IPS-NIHi11 (cell line): ENCODE results near the gene SNRPA.
"Not testable (repeated sequence)": the region's sequence is repeated elsewhere in the genome, so short reads cannot be mapped to it uniquely, and the experiment has no call there.

Experiments
- DNase-seq: peaks from one replicate; pipeline ENCODE4 v3.0.0; 2012; ENCODE audit warnings: mixed read lengths, low spot score

The SNRPA gene

GRCh38 chr19:40721936-40722661 is 28.9 kb upstream of the SNRPA start:
- DNase-seq: no peak

- DNase-seq: no peak
Measured at GRCh38 chr19:40723661-40724254, 27.2 kb upstream of the SNRPA start.

DNA sequence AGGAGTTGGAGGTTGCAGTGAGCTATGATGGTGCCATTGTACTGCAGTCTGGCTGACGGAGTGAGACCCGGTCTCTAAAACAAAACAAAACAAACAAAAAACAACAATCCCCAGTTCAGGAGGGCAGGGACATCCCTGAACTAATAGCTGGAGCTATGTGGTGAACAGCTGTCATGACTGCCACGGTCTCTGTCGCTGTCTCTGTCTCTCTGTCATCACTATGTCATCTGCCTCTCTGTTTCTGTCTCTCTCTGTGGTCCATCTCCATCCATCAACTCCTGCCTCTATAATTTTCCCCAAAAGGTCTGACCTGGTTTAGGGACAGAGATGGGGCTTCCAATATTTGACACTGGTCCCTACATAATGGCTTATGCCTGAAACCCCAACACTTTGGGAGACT is 26.7 kb upstream of the SNRPA start:
- no peak for DNase-seq

DNA sequence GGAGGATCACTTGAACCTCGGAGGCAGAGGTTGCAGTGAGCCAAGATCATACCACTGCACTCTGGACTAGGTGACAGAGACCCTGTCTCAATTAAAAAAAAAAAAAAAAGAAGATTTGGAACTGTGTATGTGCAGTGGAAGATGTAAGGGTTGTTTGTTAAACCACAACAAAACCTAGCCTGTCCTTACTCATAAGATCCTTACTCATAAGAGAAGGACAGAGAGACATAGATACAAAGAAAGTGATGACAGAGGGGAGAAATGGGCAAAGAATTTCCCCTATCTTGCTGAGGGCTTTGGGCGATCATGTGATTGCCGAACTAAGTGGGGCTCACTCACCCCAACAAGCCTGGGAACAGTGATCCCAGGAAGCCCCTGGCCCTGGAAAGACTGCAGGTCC is 26.1 kb upstream of the SNRPA start:
- no peak for DNase-seq

DNA sequence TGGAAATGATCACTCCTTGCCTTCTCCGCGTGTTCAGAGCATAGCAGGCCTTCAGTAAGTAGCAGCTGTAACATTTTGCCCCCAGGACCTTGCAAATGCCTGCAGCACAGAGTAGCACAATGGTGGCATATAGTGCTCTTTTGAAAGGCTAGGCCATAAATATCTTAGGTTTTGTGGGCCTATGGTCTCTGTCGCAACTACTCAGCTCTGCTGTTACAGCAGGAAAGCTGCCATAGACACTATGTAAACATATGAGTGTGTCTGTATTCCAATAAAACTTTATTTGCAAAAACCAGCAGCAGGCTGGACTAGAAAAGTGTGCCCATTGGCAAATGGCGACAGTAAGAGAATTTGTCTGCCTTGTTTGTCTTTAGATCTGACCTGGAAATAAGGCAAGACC is 24.7 kb upstream of the SNRPA start:
- DNase-seq: no peak

- not testable (repeated sequence) for DNase-seq
Measured at GRCh38 chr19:40730065-40730464, 20.9 kb upstream of the SNRPA start.

GRCh38 chr19:40732304-40732703 is 18.7 kb upstream of the SNRPA start:
- not testable (repeated sequence) for DNase-seq

GRCh38 chr19:40733149-40733548 is 17.9 kb upstream of the SNRPA start:
- DNase-seq: no peak

DNA sequence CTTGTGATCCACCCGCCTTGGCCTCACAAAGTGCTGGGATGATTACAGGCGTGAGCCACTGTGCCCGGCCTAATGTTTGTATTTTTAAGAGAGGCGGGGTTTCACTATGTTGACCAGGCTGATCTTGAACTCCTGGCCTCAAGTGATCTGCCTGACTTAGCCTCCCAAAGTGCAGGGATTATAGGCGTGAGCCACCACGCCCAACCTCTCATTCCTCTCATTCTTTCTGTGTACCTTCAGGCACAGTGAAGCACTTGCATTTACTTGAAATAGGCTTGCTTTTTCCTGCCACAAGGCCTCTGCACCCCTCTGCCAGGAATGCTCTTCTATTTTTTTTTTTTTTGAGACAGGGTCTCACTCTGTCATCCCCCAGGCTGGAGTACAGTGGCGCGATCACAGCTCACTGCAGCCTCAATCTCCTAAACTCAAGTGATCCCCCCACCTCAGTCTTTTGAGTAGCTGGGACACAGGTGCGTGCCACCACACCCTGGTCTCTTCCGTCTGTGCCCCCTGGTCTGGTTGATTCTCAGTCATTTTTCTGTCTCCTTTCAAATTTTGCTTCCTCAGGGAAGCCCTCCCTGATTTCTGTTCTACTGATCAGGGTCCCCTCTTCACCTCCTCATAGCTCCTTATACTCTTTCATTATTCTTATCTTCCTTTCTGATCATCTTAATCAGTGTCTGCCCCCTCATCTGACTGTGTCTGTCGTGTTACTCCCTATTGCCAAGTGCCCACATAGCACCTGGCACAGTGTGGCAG is 15.8 kb upstream of the SNRPA start:
- DNase-seq: no peak

DNA sequence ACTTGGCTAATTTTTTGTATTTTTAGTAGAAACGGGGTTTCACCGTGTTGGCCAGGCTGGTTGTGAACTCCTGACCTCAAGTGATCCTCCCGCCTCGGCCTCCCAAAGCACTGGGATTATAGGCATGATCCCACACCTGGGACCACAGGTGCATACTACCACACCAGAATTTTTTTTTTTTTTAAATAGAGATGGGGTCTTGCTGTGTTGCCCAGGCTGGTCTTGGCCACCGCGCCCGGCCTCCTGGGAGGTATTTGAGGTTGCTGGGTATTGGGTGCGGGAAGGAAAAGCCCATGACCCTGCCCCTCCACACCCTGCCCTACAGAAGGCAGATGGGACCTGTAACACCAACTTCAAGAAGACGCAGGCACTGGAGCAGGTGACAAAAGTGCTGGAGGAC is 14.3 kb upstream of the SNRPA start:
- no peak for DNase-seq

GRCh38 chr19:40737102-40737644 is 13.8 kb upstream of the SNRPA start:
- DNase-seq: no peak

- no peak for DNase-seq
Measured at GRCh38 chr19:40739030-40739839, 11.8 kb upstream of the SNRPA start.

DNA sequence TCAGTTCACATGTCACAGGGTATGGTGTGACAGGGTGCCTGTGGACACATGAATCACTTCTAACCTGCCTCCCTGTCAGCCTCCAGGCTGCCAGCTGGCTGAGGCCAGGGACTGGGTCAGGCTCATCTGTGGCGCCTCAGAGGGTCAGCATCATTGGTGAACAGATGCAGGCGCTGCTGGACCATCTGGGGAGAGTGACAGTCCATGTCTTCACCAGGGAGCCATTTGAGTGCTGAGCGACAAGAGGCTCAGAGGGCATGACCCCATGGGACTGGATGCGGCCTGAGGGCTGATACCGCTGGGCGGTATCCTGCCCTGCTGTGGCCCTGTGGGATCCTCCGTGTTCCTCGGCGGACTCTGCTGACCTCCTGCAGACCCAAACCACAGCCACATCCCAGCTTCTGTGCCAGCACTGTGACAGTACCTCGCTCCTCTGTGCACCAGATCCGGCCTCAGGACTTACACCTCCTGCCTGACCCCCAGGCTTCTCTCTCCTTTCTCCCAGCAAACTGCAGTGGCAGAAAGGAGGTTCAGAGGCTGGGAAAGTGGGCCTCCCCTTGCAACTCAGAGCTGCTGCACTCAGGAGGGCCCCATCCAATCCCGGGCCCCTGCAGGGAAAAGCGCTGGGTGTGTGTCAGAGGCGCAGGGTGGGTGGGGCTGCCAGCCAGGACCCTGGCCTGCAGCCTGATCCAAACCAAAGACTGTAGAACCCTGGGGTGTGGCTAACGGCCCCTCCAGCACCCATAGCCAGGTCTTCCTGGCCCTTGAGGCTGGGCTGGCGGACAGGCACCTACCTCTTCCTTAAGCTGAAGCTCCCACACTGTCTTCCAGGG is 10.9 kb upstream of the SNRPA start:
- DNase-seq: no peak

- no peak for DNase-seq
Measured at GRCh38 chr19:40740747-40741146, 10.3 kb upstream of the SNRPA start.

GRCh38 chr19:40741527-40742390 is 9.2 kb upstream of the SNRPA start:
- DNase-seq: no peak

DNA sequence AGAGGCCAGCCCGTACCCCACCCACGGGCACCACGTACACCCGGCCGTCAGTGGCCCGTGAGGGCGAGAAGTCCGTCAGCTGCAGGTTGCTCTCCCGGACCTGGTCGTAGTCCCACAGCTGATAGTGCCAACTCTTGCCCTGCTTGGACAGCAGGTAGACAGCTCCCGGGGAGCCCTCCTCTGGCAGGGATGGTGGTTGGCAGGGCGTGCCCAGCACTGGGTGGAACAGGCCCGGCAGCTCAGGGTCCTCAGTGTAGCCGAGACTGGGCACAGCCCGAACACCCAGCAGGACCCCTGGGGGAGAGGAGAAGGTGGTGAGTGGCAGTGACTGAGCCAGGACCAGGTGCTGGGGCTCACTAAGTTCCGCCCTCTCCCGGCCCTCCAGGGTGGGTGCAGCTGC is 8.5 kb upstream of the SNRPA start:
- DNase-seq: no peak

DNA sequence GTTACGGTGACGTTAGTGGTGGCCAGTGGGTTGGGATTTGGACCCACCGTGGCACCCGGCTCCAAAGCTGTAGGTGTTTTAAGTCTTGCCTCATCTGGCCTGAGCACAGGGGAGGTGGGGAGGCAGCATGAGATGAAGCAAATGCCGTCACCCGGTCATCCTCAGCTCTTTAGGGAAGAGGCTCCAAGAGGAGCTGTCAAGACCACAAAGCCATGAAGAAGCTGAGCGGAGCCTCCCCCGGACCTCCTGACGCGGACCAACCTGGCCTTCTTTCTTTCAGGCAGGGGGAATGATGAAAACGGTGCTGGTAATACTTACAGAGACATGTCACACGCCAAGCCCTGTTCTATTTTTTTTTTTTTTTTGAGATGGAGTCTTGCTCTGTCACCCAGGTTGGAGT is 8.1 kb upstream of the SNRPA start:
- no peak for DNase-seq

GRCh38 chr19:40743926-40744325 is 7.1 kb upstream of the SNRPA start:
- DNase-seq: no peak

- DNase-seq: peak; percentile 58
Measured at GRCh38 chr19:40744554-40745401, 6.2 kb upstream of the SNRPA start.
